Stimulated activated CD8-positive, alpha-beta memory T cell treated with anti-CD3 and anti-CD28 coated beads, Interleukin-15, amount 100 ng/mL, for 4 hours (primary cell): ENCODE measurements around the gene TMEM60.
"Not testable (repeated sequence)": the region's sequence is repeated elsewhere in the genome, so short reads cannot be mapped to it uniquely, and the experiment has no call there.

Experiments
- DNase-seq, 2 donors: peaks; one replicate each; pipeline ENCODE4 v3.0.0-alpha.2; 2020; ENCODE audit warnings: low read depth in 2 of 2

Gene TMEM60

DNA sequence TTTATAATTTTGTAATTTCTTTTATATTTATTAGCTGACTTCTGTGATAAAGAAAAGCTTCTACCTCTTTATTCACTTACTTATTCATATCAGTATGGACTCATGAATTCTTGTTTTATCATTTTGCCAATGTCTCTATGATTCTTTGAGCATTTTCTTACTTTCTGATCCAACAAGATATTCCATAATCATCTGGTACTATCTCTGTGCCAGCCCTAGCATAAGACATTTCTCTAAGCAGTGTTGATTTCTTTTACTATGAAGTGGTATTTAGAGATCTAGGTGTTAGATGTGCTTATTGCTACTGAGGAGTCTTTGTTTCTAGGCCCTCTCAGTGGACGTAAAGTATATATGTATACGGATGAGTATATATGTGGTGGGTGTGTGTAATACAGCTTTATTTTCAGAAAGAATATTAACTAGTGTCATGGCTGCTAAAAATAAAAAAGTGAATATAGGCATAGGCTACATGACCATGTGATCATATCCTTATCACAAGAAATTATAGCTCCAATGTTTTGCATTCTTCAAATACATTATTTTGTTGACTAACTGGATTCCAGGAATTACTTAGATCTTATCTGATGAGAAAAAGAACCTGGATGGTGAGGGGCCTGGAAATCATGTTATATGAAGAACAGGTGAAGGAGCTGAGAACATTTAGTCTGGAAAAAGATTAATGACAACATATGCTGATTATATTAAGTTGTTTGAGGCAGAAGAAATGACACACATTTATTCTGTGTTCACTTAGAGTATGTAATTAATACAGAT is 13.5 kb upstream of the TMEM60 start:
- no peak for DNase-seq

DNA sequence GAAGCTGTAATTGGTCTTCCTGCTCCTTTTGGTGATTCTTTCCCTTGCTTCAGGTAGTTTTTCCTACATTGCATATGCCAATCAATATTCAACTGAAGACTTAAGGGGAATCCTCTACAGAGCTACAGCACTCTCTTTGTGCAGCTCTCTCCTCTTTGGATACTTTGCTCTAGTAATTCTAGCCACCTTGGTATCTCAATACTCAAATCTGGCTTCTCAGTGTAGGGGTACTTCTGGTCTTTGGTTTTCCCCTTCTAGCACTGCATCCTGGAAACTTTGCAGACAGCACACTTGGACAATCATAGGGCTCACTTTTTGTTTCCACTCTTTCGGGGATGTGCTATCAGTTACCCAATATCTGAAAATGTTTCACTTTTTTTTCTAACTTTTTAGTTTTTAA is 10.3 kb upstream of the TMEM60 start:
- DNase-seq, result no peak

DNA sequence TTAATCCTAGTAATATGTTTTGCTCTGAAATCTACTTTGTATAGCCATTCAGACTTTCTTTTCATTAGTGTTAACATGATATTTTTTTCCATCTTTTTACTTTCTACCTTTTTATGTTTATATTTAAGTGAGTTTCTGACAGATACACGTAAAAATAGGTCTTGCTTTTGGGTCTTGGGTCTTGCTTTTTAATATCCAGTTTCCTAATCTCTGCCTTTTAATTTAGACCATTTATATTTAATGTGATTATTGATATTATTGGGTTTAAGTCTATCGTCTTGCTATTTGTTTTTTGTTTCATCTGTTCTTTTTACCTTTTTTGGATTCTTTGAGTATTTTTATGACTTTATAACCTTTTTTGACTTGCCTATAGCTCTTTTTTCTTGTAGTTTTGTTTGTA is 8.2 kb upstream of the TMEM60 start:
- no peak for DNase-seq

DNA sequence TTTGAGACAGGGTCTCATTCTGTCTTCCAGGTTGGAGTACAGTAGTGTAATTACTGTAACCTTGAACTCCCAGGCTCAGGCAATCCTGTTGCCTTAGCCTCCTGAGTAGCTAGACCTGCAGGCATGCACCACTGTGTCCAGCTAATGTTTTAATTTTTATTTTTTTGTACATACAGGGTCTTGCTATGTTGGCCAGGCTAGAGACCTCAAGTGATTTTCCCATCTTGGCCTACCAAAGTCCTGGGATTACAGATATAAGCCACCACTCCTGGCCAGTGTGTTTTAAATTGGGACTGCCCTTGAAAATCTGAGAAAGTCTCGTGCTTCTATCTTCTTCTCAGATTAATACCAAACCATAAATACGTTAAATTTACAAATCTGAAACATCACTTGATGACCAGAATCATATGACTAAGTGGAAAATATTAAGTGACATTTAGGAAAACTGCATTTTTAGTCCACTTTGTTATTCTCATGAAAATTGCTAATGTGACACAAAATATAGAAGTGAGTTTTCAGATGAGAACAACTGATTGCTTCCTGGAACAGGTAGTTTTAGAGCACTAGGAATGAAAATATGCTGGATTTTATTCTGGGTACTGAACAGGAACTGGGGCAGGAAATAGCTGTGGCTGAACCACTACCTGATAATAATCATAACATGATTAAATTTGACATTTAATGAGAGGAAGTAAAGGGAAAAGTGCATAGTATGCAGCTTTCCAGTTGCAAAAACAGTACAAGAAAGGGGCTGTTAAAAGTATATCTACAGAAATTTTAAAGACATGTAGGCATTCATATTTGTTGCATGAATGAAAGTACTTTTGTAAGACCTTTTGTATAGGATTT is 4.5 kb upstream of the TMEM60 start:
- no peak for DNase-seq

DNA sequence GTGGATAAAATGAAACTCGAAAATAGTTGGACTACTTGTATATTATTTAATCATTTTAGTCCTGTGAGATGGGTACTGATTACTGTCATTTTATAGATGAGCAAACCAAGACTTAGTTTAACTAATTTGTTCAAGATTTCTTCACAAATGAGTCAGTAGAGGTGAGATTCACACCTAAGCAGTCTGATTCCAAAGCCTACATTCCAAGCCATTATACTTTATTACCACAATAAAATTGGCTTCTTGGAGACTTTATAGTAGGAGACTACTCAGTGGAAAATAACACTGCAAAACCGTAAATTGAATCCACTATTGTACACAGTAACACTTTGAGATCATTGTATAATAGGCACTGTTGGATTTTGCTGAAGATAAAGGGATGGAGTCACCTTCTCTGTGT is 2.5 kb upstream of the TMEM60 start:
- no peak for DNase-seq

DNA sequence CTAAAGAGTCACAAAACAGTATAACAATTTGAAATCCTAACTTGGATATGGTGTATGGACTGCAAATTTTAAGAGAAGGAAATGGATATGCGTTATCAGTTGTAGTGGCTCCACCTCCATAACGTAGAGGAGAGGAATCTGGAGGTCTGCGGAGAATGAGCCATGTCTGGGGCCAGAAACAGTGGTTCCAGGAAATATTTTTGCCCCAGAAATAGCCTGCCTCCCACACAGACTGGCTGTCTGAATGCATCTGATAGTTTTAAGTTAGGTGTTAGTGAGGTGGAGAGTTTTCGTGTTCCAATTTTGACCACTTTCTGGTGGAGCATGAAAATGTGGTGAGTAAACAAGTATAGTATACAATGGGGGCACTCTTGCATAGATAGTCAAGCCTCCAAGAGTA is 1.9 kb upstream of the TMEM60 start:
- no peak for DNase-seq

DNA sequence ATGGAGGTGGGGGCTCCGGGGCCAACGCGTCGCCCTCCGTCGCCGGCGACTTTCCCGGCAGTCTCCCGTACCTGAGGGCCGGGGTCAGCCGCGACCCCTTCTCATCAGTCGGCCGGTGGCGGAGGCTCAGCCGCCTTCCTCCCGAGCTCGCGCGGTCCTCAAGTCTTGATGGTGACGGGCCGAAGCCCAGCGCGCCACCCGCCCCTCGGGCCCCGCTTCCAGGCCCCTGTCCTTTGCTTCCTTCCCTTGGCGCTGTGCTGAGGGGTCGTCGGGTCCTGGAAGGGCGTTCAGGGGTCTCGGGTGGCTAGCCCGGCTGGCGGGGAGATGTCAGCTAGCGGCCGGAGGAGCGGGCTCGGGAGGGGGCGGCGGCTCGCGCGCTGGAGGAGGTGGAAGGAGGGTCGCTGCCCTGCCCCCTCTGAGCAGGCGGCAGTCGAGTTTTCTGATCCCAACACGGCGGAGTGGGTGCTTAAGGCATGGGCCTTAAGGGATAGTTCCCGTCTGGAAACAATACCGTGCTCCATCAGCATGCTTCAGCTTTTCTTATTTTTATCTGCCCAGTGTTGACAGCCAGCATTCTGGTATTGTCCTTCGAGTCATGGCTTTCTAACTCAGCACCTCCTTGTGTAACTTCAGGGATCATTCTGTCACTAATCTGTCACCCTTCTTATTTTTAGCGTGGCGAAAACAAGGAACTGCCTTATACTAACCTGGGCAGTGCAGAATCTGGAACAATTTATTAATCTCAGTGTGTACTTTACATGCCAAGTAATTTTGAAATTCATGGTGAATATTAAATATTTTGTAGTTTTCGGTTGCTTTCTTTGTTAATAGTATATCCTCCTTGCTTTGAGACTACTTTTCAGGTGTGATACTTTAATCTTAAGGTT is 1.1 kb upstream of the TMEM60 start:
- no peak for DNase-seq

DNA sequence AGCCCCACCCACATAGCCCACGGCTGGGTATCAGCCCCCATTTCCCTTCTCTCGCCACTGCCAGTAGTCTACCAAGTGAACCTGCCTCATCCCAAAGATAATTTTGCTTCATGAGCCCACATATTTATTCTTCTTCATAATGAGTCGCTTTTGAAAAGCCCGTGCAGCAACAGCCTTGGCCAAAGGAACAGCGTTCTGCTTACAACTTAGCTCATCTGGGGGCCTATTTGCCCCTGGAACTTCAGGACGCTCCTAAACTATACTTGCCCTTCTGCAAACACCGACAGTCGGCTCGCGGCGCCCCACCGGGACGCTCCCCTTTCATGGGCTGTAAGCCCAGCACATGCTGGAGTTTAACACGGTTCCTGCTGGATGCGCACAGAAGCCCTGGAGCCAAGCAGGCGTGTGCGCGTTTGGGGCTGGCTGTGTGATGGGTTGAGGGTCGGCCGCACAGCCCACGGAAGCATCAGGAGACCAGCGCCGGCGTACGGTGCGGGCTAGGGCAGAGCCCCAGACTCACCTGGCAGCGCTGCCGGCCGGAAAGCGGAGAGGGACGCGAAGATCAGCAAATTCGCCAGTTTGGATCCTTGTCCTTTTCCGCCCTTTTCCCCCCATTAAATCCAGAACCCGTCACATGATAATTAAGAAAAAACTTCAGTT is 370 bp downstream of the TMEM60 start:
- no peak for DNase-seq

DNA sequence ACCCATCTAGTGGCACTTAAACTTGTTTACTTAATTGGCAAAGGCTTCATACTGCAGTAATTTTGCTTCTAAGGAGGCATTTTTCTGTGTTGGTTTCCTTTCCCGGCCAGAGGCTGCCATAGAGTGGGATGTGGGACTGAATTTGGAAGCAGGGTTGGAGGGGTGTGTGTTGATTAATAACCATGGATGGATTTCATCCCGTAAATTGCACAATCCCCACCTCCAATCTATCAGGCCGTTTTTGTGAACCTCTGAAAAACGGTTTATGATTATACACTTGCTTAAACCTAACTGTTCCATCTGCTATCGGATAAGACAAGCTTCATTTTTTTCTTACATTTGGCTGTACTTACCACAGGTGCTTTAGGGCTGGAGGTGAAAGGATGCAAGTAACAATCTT is 1.3 kb downstream of the TMEM60 start:
- no peak for DNase-seq

DNA sequence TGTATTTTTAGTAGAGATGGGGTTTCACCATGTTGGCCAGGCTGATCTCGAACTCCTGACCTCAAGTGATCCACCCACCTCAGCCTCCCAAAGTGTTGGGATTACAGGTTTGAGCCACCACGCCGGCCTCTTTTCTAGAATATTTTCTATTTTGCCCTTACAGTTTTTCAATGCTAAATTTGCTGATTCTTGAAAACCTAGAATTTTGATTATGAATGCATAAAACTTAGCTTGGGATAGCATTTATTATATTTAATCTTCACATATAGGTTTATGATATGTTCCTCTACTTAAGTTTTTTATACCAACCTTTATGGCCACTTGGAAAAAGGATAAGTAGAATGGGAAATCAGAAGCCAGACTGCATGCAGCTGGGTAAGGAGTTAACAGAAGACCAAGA is 2.1 kb downstream of the TMEM60 start:
- no peak for DNase-seq

DNA sequence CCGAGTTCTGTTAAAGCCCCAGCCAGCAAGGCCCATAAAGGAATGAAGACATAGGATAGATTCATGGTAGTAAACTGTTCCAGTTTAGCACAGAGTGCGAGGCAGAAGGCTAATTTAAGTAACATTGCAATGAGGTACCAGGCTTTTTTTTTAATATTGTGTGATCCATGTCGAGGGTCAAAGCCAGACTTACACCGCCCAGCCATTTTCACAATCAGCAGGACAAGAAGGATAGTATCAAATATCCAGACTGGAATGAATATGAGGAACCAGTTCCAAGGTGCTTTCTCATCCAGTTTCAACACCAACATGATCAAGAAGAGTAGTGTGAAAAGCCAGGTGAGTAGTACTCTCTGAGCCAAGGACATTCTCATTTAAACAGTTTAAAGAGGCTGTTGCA is 4.2 kb downstream of the TMEM60 start:
- DNase-seq, result no peak

DNA sequence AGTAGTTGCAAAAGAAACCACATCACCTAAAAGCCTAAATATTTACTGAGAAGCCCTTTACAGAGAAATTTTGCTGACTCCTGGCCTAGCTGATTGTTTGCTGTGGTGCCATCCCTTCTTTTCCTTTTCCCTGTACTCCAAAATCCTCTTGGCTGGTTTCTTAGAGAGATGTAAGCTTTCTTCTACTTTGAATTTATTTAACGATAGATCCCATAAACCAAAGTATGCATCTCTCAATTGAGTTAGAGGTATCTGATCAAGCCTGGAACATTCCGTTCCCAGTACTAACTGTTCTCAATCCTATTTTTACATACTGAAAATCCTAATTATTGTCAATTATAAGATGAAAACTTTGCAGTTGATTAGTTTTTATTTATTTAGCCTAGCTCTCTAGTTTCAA is 6.3 kb downstream of the TMEM60 start:
- no peak for DNase-seq

DNA sequence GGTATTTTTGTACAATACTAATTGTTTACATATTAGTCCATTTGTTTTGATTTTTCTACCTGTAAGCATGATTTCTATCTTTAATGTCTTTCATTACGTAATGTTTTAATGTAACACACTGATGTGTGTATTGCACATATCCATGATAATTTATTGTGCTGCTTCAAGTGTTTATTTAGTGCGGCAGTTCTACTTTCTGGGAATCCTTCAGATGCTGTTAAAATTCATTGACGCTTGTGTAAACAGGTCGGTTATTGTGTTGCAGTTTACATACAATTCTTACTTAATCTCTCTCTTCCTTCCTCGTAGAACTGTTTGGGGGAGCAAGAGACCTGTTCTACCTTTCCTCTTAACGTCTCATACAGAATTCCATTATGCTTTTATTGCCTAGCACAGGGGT is 6.9 kb downstream of the TMEM60 start:
- no peak for DNase-seq

DNA sequence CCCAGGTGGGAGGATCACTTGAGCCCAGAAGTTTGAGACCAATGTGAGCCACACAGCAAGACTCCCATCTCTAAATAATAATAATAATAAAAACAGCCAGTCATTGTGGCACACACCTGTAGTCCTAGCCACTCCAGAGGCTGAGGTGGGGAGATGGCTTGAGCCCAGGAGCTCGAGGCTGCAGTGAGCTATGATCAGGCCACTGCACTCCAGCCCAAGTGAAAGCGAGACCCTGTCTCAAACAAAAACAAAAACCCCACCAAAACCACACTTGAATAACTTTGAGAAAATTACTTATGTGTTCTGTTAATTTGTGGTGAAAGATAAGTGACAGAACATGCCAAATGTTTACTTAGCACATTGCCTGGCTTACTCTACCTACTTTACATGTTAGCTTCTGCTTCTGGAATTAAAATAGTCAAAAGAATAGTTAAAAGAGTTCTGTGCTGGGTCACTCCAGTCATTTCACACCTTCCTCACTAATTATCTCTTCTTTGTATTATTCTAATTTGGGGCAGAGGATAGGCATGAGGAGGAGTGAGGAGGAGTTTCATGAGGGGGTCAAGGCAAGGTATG is 9.8 kb downstream of the TMEM60 start:
- no peak for DNase-seq

DNA sequence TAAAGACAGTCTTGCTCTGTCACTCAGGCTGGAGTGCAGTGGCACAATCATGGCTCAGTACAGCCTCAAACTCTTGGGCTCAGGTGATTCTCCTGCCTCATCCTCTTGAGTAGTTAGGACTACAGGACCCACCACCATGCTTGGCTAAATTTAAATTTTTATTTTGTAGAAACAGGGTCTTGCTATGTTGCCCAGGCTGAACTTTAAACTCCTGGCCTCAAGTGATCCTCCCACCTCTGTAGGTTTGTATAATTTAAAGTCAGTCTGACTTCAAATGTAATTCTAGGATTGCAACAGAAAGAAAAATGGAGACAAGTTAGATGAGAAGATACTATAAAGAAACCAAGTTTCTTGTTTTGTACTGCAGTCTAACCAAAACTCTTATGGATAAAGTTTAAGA is 11.5 kb downstream of the TMEM60 start:
- DNase-seq, result no peak

DNA sequence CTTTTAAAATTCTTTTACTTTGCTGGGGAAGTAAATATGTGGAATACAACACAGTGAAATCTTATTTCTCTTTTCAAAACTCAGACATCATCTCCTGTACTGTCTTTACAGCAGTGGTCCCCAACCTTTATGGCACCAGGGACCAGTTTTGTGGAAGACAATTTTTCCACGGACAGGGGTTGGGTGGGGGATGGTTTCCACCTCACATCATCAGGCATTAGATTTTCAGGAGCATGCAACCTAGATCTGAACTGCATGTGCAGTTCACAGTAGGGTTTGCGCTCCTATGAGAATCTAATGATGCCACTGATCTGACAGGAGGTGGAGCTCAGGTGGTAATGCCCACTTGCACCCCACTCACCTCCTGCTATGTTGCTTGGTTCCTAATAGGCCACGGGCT is 12.2 kb downstream of the TMEM60 start:
- DNase-seq, result no peak

DNA sequence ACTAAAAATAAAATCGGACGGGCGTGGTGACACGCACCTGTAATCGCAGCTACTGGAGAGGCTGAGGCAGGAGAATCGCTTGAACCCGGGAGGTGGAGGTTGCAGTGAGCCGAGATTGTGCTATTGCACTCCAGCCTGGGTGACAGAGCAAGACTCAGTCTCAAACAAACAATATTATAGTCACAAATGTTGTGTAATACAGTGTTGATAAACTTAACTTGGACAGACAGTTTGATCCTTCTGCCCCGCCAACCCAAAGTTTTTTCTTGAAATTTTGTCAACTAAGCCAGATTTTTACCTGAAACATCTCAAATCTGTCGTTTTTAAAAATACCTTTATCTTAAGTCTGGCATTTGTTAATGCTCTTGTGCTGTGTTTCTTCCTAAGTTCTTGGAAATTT is 13.8 kb downstream of the TMEM60 start:
- not testable (repeated sequence) for DNase-seq

DNA sequence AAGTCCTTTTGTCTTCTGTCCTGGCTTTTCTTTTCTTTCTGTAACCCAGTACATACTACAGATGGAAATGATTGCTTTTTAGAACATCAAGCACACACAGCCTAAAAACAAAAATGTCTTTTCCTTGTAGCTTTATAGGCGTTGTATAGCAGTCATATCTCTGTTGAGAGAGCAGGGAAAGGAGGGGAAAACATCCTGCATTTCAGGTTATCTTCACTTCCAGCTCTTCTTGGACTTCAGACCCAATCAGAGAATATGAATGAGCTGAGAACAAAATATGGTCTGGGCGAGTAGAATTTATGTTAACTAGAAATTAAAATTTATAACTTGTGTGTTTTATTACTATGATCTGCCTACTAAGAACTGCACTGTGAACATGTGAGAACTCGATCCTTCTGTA is 14.7 kb downstream of the TMEM60 start:
- no peak for DNase-seq

DNA sequence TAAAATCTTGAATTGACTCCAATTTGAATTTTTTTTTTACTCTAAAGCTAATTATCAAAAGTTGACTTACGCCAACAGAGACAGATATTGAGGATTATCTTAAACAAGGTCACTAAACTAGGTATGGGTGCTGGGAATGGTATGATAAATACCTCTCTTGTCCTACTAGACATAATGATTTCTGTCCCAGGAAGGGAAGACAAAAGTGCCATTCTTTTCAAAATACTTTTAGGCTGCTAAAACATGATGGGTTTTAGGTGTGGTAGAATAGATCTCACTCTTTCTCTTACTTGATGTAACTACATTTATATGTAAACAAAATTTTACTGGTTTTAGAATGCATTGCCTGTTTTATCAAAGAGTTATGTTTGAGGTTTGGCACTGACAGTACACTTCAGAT is 15.1 kb downstream of the TMEM60 start:
- DNase-seq, result no peak

DNA sequence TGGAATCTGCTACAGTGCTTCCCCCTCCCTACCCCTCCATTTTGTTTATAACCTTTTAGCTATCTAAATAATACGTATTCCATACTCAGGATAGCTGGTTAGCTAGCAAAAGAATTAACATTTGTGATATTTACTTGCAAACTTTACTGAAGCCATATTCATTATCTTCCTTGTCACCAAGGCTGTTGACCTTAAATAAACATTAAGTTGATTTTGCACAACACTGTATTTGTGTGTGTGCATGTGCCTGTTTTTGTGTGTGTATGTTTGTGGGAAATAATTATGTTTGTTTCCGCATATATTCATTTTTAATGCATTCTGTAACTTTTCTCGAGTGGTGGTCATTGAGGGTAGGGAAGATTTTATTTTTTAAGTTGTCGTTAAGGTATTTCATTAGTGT is 15.9 kb downstream of the TMEM60 start:
- DNase-seq, result no peak

DNA sequence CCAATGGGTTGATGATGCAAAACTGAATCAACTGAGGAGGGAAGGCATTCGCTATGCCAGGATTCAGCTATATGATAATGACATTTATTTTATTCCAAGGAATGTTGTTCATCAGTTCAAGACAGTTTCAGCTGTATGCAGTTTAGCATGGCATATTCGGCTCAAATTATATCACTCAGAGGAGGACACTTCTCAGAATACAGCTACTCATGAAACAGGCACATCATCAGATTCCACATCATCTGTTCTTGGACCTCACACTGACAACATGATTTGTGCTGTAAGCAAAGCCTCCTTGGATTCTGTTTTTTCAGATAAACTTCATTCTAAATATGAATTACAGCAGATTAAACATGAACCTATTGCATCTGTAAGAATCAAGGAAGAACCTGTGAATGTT is 19.7 kb downstream of the TMEM60 start:
- no peak for DNase-seq
